GM12878 (cell line): ENCODE measurements around the gene TRIM38. TPM values are rescaled to one million over a fixed set of nuclear protein-coding genes. Genes with fewer than 3 reads are reported as not detected.

Source experiments
- ATAC-seq: fragments of 200-7000 bp; cut with Tn5 transposase; 3 replicates; pipeline ENCODE4 v1.9.1; 2020; ENCODE audit warnings: mild to moderate bottlenecking, moderate library complexity
- BruUV-seq: library from RNA; stranded (reverse); fragments of 400-500 nt; replicated peaks from 2 replicates; lab custom pipeline; 2021; lab: Mats Ljungman, UMichigan
- CTCF ChIA-PET: fragments of 300-600 bp; sonication (Branson Sonifier 250); formaldehyde crosslinking; extraction: SDS; loops from one replicate; lab custom pipeline; 2021; ENCODE audit warnings: inconsistent platforms; lab: Yijun Ruan, JAX
- POLR2A ChIA-PET: fragments of 350-600 bp; formaldehyde crosslinking; extraction: SDS; loops from one replicate; lab custom pipeline; 2021; ENCODE audit warnings: inconsistent platforms; lab: Charles Lee
- RAD21 ChIA-PET: fragments of 300-600 bp; sonication (Branson Sonifier 250); formaldehyde crosslinking; loops from one replicate; lab custom pipeline; 2023; ENCODE audit warnings: antibody characterized with exemption; ENCODE audit not compliant: unreplicated experiment; lab: Charles Lee
- SMC1A ChIA-PET: fragments of 300-600 bp; sonication (Branson Sonifier 250); formaldehyde crosslinking; loops from one replicate; lab custom pipeline; 2023; ENCODE audit not compliant: unreplicated experiment, uncharacterized antibody; lab: Charles Lee
- DNase-seq: peaks from one replicate; pipeline ENCODE4 v3.0.0-alpha.2; 2011; ENCODE audit warnings: low read depth, low spot score
- FAIRE-seq: peaks from 3 replicates; lab custom pipeline; 2011; peaks lifted over from hg19 to GRCh38; lab: Jason Lieb, UNC
- H2AFZ ChIP-seq: 2 replicates; pipeline ENCODE4 v1.6.0; 2011; ENCODE audit warnings: low read depth, low read length, control low read depth; ENCODE audit not compliant: control insufficient read depth
- H3K27ac ChIP-seq: 2 replicates; pipeline ENCODE4 v1.5.1; 2011; ENCODE audit warnings: control low read depth; ENCODE audit not compliant: control insufficient read depth, insufficient read depth
- H3K27me3 ChIP-seq, 2 experiments: replicated peaks in 1 of 2; 2 replicates each; pipeline versions ENCODE4 v1.6.0 to v1.6.1; 2011; ENCODE audit warnings: low read length in 1 of 2; ENCODE audit not compliant: control insufficient read depth in 2 of 2, insufficient read depth in 2 of 2
- H3K36me3 ChIP-seq, 2 experiments: 2 replicates each; pipeline ENCODE4 v1.5.1; 2011; ENCODE audit warnings: low read length in 1 of 2; ENCODE audit not compliant: control insufficient read depth in 2 of 2, insufficient read depth in 2 of 2
- H3K4me1 ChIP-seq: 2 replicates; pipeline ENCODE4 v1.6.1; 2011; ENCODE audit warnings: mild to moderate bottlenecking, low read length, moderate library complexity, mixed read lengths; ENCODE audit not compliant: control insufficient read depth, insufficient read depth
- H3K4me2 ChIP-seq: 2 replicates; pipeline ENCODE4 v1.6.0; 2011; ENCODE audit warnings: control low read depth; ENCODE audit not compliant: control insufficient read depth, insufficient read depth
- H3K4me3 ChIP-seq: fragments of 200-600 bp; sonication (generic); 2 replicates; pipeline ENCODE4 v1.5.1; 2016
- H3K79me2 ChIP-seq: 2 replicates; pipeline ENCODE4 v1.6.0; 2011; ENCODE audit warnings: low read length; ENCODE audit not compliant: control insufficient read depth, insufficient read depth
- H3K9ac ChIP-seq: 2 replicates; pipeline ENCODE4 v1.8.0; 2011; ENCODE audit warnings: low read length, control low read depth, mixed read lengths; ENCODE audit not compliant: control insufficient read depth, insufficient read depth
- H3K9me3 ChIP-seq: replicated peaks from 3 replicates; pipeline ENCODE4 v1.5.1; 2011; ENCODE audit warnings: mild to moderate bottlenecking, low read length; ENCODE audit not compliant: control insufficient read depth, insufficient read depth
- H4K20me1 ChIP-seq: 2 replicates; pipeline ENCODE4 v1.6.0; 2011; ENCODE audit not compliant: control insufficient read depth, insufficient read depth
- ATF7 ChIP-seq: fragments of 450-650 bp; IDR thresholded peaks from 2 replicates; pipeline ENCODE4 v1.6.1; 2016; ENCODE audit warnings: low read depth, mild to moderate bottlenecking
- CBFB ChIP-seq: IDR thresholded peaks from 2 replicates; pipeline ENCODE4 v1.6.1; 2016; ENCODE audit warnings: antibody characterized with exemption, low read depth
- CHD1 ChIP-seq: IDR thresholded peaks from 2 replicates; pipeline ENCODE4 v1.6.1; 2012; ENCODE audit warnings: low read depth, low read length, improper control_type of control experiment
- CHD4 ChIP-seq: fragments of 200-600 bp; sonication (generic); IDR thresholded peaks from 2 replicates; pipeline ENCODE4 v1.6.1; 2016; ENCODE audit warnings: mild to moderate bottlenecking
- CREB1 ChIP-seq: IDR thresholded peaks from 2 replicates; pipeline ENCODE4 v1.6.1; 2012; ENCODE audit warnings: low read depth, mild to moderate bottlenecking, inconsistent platforms
- FOXK2 ChIP-seq: fragments of 450-650 bp; IDR thresholded peaks from 2 replicates; pipeline ENCODE4 v1.6.1; 2017; ENCODE audit warnings: mild to moderate bottlenecking, moderate library complexity
- JUND ChIP-seq: IDR thresholded peaks from 2 replicates; pipeline ENCODE4 v1.6.1; 2012; ENCODE audit warnings: low read depth, mild to moderate bottlenecking, low read length, improper control_type of control experiment, moderate library complexity
- NFYA ChIP-seq: IDR thresholded peaks from 2 replicates; pipeline ENCODE4 v1.6.1; 2011; ENCODE audit warnings: low read depth, mild to moderate bottlenecking, low read length, improper control_type of control experiment, borderline replicate concordance
- NR2C2 ChIP-seq: IDR thresholded peaks from 2 replicates; pipeline ENCODE4 v1.6.1; 2011; ENCODE audit warnings: borderline replicate concordance, low read depth; ENCODE audit not compliant: control insufficient read depth, insufficient read length
- NRF1 ChIP-seq: conservative IDR thresholded peaks from 2 replicates; pipeline ENCODE4 v1.6.1; 2011; ENCODE audit warnings: mild to moderate bottlenecking, low read depth, low read length, improper control_type of control experiment
- TCF3 ChIP-seq: IDR thresholded peaks from 2 replicates; pipeline ENCODE4 v1.6.1; 2012; ENCODE audit warnings: low read depth, mild to moderate bottlenecking, low read length, borderline replicate concordance; ENCODE audit not compliant: insufficient read depth
- WGBS: methylation state at CpG from one replicate; pipeline ENCODE4 v1.1.6; 2016; ENCODE audit warnings: low lambda C conversion rate; ENCODE audit not compliant: insufficient replicate concordance, insufficient coverage; ENCODE audit errors: missing lambda C conversion rate; 5-methylcytosine and 5-hydroxymethylcytosine counted together
- in situ Hi-C: fragments of 300-500 bp; cut with MboI; formaldehyde crosslinking; loops from 9 replicates; pipeline ENCODE4 v1.14.3; 2018; ENCODE audit warnings: mixed read lengths
- intact Hi-C: fragments of 100-400 bp; cut with micrococcal nuclease; formaldehyde crosslinking; loops from one replicate; pipeline ENCODE4 v1.14.2; 2022; ENCODE audit not compliant: unreplicated experiment
- polyA plus RNA-seq, 11 experiments: library from polyadenylated mRNA; depleted of rRNA in 4 of 11; unstranded in 6 of 11; stranded (reverse) in 5 of 11; fragments of >200 nt; fragmentation: Nextera tagmentation in 4 of 11; fragmentation: Illumina TruSeq in 1 of 11; extraction: Ambion mirVana in 4 of 11; extraction: Trizol in 1 of 11; gene quantifications; 1 replicate in 1 of 11; 2 replicates in 10 of 11; pipeline versions ENCODE4 v1.2.1 to v1.2.3, GENCODE V29; 2011 to 2016; ENCODE audit warnings: inconsistent platforms in 2 of 11, missing spikeins in 2 of 11, low read depth in 1 of 11
- total RNA-seq, 4 experiments: library from RNA; depleted of rRNA in 3 of 4; stranded (reverse); fragments of >200 nt in 3 of 4; fragmentation: Illumina TruSeq in 1 of 4; extraction: Trizol in 1 of 4; gene quantifications; 2 replicates each; pipeline versions ENCODE4 v1.2.1 to v1.2.3, GENCODE V29; 2013 to 2021
- TF ChIP-seq, protein P1 (sequence below): IDR thresholded peaks from 2 replicates; pipeline ENCODE4 v1.6.1; 2011; ENCODE audit warnings: low read depth, mild to moderate bottlenecking, low read length, moderate library complexity, borderline replicate concordance; ENCODE audit errors: extremely low read depth
- TF ChIP-seq, protein P2 (sequence below): IDR thresholded peaks from 2 replicates; pipeline ENCODE4 v1.6.1; 2012; ENCODE audit warnings: improper control_type of control experiment, low read depth, low read length; ENCODE audit not compliant: insufficient replicate concordance
- TF ChIP-seq, protein P3 (sequence below): fragments of 450-650 bp; formaldehyde crosslinking; IDR thresholded peaks from 2 replicates; pipeline ENCODE4 v1.5.0; 2022; ENCODE audit warnings: mild to moderate bottlenecking, missing genetic modification characterization

The TRIM38 gene
- total and polyA plus RNA-seq, 10 of the 15 experiments (the other 5 are each of a cell fraction or from before 2014, with no cell fraction given) = 4.5 to 14.7 (median 11.1) TPM

DNA sequence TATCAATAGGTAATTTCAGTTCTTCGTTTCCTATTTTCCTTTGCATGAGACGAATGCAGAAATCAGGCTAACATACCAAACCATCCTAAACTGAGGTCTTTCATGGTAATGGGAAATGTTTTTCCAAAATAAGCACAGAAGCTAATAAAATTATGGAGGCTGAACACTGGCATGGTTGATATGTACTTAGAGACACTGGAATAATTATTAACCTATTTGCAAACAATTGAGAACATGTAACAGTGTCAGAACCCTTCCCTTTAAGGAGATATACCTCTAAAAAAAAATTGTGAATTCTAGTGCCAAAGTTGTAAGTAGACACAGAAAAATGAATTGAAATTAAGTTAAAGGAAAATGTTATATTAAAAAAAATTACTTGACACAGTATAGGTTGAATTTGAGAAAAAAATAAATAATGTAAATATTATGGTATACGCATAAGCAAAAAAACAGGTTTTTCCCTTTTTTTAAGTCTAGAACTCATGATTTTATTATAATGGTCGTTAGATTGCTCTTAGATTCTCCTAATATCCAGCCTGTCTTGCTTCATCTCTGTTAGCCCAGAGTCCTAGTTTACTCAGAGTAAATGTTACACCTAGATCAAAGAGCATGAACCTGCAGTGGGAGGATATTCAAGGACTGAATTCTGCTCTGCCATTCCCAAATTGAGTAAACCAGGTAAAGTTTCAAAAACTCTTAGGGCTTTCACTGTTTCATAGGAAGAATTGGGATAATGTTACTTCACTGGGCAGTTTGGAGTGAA, 33.9 kb upstream of the TRIM38 start:
- in situ Hi-C loops = loop anchor here (25.0 kb wide), 1 partner anchor 666 kb away; no protein-coding TSS in a partner anchor
- TF ChIP-seq, protein P1, sequence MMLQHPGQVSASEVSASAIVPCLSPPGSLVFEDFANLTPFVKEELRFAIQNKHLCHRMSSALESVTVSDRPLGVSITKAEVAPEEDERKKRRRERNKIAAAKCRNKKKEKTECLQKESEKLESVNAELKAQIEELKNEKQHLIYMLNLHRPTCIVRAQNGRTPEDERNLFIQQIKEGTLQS = no peak
- TF ChIP-seq, protein P2, sequence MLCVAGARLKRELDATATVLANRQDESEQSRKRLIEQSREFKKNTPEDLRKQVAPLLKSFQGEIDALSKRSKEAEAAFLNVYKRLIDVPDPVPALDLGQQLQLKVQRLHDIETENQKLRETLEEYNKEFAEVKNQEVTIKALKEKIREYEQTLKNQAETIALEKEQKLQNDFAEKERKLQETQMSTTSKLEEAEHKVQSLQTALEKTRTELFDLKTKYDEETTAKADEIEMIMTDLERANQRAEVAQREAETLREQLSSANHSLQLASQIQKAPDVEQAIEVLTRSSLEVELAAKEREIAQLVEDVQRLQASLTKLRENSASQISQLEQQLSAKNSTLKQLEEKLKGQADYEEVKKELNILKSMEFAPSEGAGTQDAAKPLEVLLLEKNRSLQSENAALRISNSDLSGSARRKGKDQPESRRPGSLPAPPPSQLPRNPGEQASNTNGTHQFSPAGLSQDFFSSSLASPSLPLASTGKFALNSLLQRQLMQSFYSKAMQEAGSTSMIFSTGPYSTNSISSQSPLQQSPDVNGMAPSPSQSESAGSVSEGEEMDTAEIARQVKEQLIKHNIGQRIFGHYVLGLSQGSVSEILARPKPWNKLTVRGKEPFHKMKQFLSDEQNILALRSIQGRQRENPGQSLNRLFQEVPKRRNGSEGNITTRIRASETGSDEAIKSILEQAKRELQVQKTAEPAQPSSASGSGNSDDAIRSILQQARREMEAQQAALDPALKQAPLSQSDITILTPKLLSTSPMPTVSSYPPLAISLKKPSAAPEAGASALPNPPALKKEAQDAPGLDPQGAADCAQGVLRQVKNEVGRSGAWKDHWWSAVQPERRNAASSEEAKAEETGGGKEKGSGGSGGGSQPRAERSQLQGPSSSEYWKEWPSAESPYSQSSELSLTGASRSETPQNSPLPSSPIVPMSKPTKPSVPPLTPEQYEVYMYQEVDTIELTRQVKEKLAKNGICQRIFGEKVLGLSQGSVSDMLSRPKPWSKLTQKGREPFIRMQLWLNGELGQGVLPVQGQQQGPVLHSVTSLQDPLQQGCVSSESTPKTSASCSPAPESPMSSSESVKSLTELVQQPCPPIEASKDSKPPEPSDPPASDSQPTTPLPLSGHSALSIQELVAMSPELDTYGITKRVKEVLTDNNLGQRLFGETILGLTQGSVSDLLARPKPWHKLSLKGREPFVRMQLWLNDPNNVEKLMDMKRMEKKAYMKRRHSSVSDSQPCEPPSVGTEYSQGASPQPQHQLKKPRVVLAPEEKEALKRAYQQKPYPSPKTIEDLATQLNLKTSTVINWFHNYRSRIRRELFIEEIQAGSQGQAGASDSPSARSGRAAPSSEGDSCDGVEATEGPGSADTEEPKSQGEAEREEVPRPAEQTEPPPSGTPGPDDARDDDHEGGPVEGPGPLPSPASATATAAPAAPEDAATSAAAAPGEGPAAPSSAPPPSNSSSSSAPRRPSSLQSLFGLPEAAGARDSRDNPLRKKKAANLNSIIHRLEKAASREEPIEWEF = no peak
- TF ChIP-seq TCF3 = no peak
- TF ChIP-seq ATF7 = no peak
- no peak for TF ChIP-seq NR2C2
- TF ChIP-seq FOXK2 = no peak
- TF ChIP-seq CHD1 = no peak
- TF ChIP-seq CBFB = no peak
- TF ChIP-seq, protein P3, sequence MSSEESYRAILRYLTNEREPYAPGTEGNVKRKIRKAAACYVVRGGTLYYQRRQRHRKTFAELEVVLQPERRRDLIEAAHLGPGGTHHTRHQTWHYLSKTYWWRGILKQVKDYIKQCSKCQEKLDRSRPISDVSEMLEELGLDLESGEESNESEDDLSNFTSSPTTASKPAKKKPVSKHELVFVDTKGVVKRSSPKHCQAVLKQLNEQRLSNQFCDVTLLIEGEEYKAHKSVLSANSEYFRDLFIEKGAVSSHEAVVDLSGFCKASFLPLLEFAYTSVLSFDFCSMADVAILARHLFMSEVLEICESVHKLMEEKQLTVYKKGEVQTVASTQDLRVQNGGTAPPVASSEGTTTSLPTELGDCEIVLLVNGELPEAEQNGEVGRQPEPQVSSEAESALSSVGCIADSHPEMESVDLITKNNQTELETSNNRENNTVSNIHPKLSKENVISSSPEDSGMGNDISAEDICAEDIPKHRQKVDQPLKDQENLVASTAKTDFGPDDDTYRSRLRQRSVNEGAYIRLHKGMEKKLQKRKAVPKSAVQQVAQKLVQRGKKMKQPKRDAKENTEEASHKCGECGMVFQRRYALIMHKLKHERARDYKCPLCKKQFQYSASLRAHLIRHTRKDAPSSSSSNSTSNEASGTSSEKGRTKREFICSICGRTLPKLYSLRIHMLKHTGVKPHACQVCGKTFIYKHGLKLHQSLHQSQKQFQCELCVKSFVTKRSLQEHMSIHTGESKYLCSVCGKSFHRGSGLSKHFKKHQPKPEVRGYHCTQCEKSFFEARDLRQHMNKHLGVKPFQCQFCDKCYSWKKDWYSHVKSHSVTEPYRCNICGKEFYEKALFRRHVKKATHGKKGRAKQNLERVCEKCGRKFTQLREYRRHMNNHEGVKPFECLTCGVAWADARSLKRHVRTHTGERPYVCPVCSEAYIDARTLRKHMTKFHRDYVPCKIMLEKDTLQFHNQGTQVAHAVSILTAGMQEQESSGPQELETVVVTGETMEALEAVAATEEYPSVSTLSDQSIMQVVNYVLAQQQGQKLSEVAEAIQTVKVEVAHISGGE (CRISPR knock-in tag) = no peak
- no peak for TF ChIP-seq NRF1
- TF ChIP-seq CHD4 = no peak
- no peak for TF ChIP-seq NFYA
- no peak for TF ChIP-seq JUND
- no peak for TF ChIP-seq CREB1

More for the DNA sequence above, 33.9 kb upstream of the TRIM38 start:
- no peaks in the 10 kb centered on the region for H4K20me1 ChIP-seq
- no peak overlapping the region for H3K4me3 ChIP-seq
- H3K27ac ChIP-seq = no peak overlapping the region
- H3K9me3 ChIP-seq = no peaks in the 10 kb centered on the region
- DNase-seq (no peak), FAIRE-seq (no peak), ATAC-seq (no peak)
- ChIA-PET SMC1A (interaction anchor here (0.9 kb wide), 1 partner anchor 12 kb away, joined by 3 read pairs; no protein-coding TSS in a partner anchor), CTCF (interaction anchor here (1.4 to 1.5 kb wide), 2 partner anchors 63 to 75 kb away, joined by 4 to 9 read pairs; no protein-coding TSS in a partner anchor), POLR2A (no interaction called here), RAD21 (interaction anchor here (0.6 kb wide), 1 partner anchor 48 kb away, joined by 4 read pairs; no protein-coding TSS in a partner anchor)
- H3K27me3 ChIP-seq = no peaks in the 10 kb centered on the region; a peak in 2 of 4 replicates
- BruUV-seq = no TSS peak
- H3K79me2 ChIP-seq = no peaks in the 10 kb centered on the region
- no peak overlapping the region for H3K4me2 ChIP-seq
- no peaks in the 10 kb centered on the region for H3K4me1 ChIP-seq
- H3K9ac ChIP-seq = no peak overlapping the region
- H3K36me3 ChIP-seq = no peaks in the 10 kb centered on the region
- intact Hi-C loops = no loop called here
- 23% methylated on average over 4 of the region's 4 CpGs for WGBS
- no peak overlapping the region for H2AFZ ChIP-seq
